Gastroesophageal sphincter (tissue), 3 donors: Measurements from ENCODE around the gene PPFIA4.

Experiments
- POLR2AphosphoS5 ChIP-seq: sonication (generic); formaldehyde crosslinking; IDR thresholded peaks from one replicate; pipeline ENCODE4 v1.6.1; 2017; ENCODE audit warnings: antibody characterized with exemption
- TF ChIP-seq, protein P1 (sequence below), 4 experiments: fragments of 200-600 bp in 2 of 4; fragments of 450-650 bp in 2 of 4; sonication (generic) in 1 of 4; IDR thresholded peaks; one replicate each; pipeline ENCODE4 v1.5.1; 2017 to 2019; ENCODE audit warnings: antibody characterized with exemption in 4 of 4, mild to moderate bottlenecking in 2 of 4, moderate library complexity in 2 of 4

GRCh38 chr1:203083463-203083921 is 57.2 kb downstream of the PPFIA4 start:
- no peak for TF ChIP-seq POLR2AphosphoS5
- TF ChIP-seq, protein P1, sequence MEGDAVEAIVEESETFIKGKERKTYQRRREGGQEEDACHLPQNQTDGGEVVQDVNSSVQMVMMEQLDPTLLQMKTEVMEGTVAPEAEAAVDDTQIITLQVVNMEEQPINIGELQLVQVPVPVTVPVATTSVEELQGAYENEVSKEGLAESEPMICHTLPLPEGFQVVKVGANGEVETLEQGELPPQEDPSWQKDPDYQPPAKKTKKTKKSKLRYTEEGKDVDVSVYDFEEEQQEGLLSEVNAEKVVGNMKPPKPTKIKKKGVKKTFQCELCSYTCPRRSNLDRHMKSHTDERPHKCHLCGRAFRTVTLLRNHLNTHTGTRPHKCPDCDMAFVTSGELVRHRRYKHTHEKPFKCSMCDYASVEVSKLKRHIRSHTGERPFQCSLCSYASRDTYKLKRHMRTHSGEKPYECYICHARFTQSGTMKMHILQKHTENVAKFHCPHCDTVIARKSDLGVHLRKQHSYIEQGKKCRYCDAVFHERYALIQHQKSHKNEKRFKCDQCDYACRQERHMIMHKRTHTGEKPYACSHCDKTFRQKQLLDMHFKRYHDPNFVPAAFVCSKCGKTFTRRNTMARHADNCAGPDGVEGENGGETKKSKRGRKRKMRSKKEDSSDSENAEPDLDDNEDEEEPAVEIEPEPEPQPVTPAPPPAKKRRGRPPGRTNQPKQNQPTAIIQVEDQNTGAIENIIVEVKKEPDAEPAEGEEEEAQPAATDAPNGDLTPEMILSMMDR (IDR thresholded peaks at IDR 0.05) = no peak
